ENCODE measurements around the gene NTSR1.

DNA sequence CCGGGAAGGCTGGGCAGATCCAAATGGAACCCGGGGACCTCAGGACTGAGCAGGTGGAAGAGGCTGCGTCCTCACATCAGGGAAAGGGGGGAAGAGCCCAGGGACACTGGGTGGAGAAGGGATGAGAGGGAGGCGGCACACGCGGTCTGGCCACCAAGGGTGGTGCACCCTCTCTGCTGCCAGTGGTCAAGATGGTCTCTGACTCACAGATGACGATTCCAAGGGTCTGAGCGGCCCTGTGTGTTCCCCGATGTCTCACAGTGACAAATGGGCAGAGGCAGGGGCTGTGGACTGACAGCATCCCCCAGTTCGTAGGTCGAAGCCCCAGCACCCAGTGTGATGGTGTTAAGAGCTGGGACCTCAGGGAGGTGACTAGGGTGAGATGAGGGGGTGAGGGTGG is 34.3 kb upstream of the NTSR1 start:
- TF ChIP-seq, protein P1, sequence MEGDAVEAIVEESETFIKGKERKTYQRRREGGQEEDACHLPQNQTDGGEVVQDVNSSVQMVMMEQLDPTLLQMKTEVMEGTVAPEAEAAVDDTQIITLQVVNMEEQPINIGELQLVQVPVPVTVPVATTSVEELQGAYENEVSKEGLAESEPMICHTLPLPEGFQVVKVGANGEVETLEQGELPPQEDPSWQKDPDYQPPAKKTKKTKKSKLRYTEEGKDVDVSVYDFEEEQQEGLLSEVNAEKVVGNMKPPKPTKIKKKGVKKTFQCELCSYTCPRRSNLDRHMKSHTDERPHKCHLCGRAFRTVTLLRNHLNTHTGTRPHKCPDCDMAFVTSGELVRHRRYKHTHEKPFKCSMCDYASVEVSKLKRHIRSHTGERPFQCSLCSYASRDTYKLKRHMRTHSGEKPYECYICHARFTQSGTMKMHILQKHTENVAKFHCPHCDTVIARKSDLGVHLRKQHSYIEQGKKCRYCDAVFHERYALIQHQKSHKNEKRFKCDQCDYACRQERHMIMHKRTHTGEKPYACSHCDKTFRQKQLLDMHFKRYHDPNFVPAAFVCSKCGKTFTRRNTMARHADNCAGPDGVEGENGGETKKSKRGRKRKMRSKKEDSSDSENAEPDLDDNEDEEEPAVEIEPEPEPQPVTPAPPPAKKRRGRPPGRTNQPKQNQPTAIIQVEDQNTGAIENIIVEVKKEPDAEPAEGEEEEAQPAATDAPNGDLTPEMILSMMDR (conservative IDR thresholded peaks at IDR 0.05; ENCODE audit: low read depth in 2 of 2): no peak
- TF ChIP-seq ZNF331 (CRISPR knock-in tag; IDR thresholded peaks at IDR 0.05; ENCODE audit: low read depth): no peak
- TF ChIP-seq EZH2phosphoT487 (IDR thresholded peaks at IDR 0.05; ENCODE audit: unreplicated experiment): no peak
- TF ChIP-seq, protein P2, sequence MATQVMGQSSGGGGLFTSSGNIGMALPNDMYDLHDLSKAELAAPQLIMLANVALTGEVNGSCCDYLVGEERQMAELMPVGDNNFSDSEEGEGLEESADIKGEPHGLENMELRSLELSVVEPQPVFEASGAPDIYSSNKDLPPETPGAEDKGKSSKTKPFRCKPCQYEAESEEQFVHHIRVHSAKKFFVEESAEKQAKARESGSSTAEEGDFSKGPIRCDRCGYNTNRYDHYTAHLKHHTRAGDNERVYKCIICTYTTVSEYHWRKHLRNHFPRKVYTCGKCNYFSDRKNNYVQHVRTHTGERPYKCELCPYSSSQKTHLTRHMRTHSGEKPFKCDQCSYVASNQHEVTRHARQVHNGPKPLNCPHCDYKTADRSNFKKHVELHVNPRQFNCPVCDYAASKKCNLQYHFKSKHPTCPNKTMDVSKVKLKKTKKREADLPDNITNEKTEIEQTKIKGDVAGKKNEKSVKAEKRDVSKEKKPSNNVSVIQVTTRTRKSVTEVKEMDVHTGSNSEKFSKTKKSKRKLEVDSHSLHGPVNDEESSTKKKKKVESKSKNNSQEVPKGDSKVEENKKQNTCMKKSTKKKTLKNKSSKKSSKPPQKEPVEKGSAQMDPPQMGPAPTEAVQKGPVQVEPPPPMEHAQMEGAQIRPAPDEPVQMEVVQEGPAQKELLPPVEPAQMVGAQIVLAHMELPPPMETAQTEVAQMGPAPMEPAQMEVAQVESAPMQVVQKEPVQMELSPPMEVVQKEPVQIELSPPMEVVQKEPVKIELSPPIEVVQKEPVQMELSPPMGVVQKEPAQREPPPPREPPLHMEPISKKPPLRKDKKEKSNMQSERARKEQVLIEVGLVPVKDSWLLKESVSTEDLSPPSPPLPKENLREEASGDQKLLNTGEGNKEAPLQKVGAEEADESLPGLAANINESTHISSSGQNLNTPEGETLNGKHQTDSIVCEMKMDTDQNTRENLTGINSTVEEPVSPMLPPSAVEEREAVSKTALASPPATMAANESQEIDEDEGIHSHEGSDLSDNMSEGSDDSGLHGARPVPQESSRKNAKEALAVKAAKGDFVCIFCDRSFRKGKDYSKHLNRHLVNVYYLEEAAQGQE (IDR thresholded peaks at IDR 0.05; ENCODE audit: unreplicated experiment): no peak
- TF ChIP-seq EZH2 (IDR thresholded peaks at IDR 0.05; ENCODE audit: low read depth, unreplicated experiment): no peak
- no peak for TF ChIP-seq POLR2AphosphoS5 (IDR thresholded peaks at IDR 0.05; ENCODE audit: low read depth)
- TF ChIP-seq STAT1 (IDR thresholded peaks at IDR 0.05; ENCODE audit: unreplicated experiment): no peak
- no peak for TF ChIP-seq CREB1 (CRISPR knock-in tag; IDR thresholded peaks at IDR 0.05; ENCODE audit: low read depth)
- TF ChIP-seq JUNB (IDR thresholded peaks at IDR 0.05; ENCODE audit: unreplicated experiment): no peak
- TF ChIP-seq ZNF114 (CRISPR knock-in tag; IDR thresholded peaks at IDR 0.05): no peak
- TF ChIP-seq, protein P3, sequence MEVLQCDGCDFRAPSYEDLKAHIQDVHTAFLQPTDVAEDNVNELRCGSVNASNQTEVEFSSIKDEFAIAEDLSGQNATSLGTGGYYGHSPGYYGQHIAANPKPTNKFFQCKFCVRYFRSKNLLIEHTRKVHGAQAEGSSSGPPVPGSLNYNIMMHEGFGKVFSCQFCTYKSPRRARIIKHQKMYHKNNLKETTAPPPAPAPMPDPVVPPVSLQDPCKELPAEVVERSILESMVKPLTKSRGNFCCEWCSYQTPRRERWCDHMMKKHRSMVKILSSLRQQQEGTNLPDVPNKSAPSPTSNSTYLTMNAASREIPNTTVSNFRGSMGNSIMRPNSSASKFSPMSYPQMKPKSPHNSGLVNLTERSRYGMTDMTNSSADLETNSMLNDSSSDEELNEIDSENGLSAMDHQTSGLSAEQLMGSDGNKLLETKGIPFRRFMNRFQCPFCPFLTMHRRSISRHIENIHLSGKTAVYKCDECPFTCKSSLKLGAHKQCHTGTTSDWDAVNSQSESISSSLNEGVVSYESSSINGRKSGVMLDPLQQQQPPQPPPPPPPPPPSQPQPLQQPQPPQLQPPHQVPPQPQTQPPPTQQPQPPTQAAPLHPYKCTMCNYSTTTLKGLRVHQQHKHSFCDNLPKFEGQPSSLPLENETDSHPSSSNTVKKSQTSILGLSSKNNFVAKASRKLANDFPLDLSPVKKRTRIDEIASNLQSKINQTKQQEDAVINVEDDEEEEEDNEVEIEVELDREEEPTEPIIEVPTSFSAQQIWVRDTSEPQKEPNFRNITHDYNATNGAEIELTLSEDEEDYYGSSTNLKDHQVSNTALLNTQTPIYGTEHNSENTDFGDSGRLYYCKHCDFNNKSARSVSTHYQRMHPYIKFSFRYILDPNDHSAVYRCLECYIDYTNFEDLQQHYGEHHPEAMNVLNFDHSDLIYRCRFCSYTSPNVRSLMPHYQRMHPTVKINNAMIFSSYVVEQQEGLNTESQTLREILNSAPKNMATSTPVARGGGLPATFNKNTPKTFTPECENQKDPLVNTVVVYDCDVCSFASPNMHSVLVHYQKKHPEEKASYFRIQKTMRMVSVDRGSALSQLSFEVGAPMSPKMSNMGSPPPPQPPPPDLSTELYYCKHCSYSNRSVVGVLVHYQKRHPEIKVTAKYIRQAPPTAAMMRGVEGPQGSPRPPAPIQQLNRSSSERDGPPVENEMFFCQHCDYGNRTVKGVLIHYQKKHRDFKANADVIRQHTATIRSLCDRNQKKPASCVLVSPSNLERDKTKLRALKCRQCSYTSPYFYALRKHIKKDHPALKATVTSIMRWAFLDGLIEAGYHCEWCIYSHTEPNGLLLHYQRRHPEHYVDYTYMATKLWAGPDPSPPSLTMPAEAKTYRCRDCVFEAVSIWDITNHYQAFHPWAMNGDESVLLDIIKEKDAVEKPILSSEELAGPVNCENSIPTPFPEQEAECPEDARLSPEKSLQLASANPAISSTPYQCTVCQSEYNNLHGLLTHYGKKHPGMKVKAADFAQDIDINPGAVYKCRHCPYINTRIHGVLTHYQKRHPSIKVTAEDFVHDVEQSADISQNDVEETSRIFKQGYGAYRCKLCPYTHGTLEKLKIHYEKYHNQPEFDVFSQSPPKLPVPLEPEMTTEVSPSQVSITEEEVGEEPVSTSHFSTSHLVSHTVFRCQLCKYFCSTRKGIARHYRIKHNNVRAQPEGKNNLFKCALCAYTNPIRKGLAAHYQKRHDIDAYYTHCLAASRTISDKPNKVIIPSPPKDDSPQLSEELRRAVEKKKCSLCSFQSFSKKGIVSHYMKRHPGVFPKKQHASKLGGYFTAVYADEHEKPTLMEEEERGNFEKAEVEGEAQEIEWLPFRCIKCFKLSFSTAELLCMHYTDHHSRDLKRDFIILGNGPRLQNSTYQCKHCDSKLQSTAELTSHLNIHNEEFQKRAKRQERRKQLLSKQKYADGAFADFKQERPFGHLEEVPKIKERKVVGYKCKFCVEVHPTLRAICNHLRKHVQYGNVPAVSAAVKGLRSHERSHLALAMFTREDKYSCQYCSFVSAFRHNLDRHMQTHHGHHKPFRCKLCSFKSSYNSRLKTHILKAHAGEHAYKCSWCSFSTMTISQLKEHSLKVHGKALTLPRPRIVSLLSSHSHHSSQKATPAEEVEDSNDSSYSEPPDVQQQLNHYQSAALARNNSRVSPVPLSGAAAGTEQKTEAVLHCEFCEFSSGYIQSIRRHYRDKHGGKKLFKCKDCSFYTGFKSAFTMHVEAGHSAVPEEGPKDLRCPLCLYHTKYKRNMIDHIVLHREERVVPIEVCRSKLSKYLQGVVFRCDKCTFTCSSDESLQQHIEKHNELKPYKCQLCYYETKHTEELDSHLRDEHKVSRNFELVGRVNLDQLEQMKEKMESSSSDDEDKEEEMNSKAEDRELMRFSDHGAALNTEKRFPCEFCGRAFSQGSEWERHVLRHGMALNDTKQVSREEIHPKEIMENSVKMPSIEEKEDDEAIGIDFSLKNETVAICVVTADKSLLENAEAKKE (CRISPR knock-in tag; IDR thresholded peaks at IDR 0.05): no peak

Data from GM23338 (cell line).